ENCODE results near the gene CCNF.
"Not testable (repeated sequence)": the region's sequence is repeated elsewhere in the genome, so short reads cannot be mapped to it uniquely, and the experiment has no call there.

Gene CCNF

GRCh38 chr16:2470234-2470601 lies 41.0 kb downstream of the CCNF start:
- intact Hi-C loops (cut with DNase I), result no loop called here
- peak in 1 of 10 donors; percentile 56 for DNase-seq

- intact Hi-C loops (cut with DNase I), result no loop called here
- DNase-seq, result peak in 3 of 10 donors; percentile 61 to 89 (median 83)
These were observed 41.4 kb downstream of the CCNF start for GRCh38 chr16:2470603-2471015.

GRCh38 chr16:2471016-2471652 lies 41.9 kb downstream of the CCNF start, which contains the start of gene NTN3:
TSS of gene NTN3 (plus strand) at chr16:2471297. CDS start at chr16:2471702, 405 bp downstream.
- peak in 1 of 10 donors; percentile 72 for DNase-seq
- intact Hi-C loops (cut with DNase I), result no loop called here

- DNase-seq, result peak in 2 of 10 donors; percentile 77 to 87
- intact Hi-C loops (cut with DNase I), result no loop called here
These were observed 42.6 kb downstream of the CCNF start for GRCh38 chr16:2471653-2472487.

- intact Hi-C loops (cut with DNase I), result no loop called here
- no peak for DNase-seq
These were observed 43.2 kb downstream of the CCNF start for GRCh38 chr16:2472488-2472864.

- intact Hi-C loops (cut with DNase I), result no loop called here
These were observed 43.7 kb downstream of the CCNF start for GRCh38 chr16:2472885-2473445.

GRCh38 chr16:2473446-2473926 lies 44.2 kb downstream of the CCNF start:
- intact Hi-C loops (cut with DNase I), result no loop called here
- DNase-seq, result peak in 1 of 10 donors; percentile 91

More at GRCh38 chr16:2472885-2473445, 43.7 kb downstream of the CCNF start:
- peak in 1 of 10 donors; percentile 72 for DNase-seq

GRCh38 chr16:2473999-2474876 lies 45.0 kb downstream of the CCNF start:
- peak in 6 of 10 donors; percentile 51 to 92 (median 64) for DNase-seq
- intact Hi-C loops (cut with DNase I), result no loop called here

GRCh38 chr16:2474877-2475412 lies 45.7 kb downstream of the CCNF start, which contains the start of gene TBC1D24:
TSS of gene TBC1D24 (plus strand) at chr16:2475127. CDS start at chr16:2496149, 21,022 bp downstream.
- DNase-seq, result peak; percentile 74 to 98 (median 84)
- intact Hi-C loops (cut with DNase I), result no loop called here

GRCh38 chr16:2475413-2476344 lies 46.4 kb downstream of the CCNF start:
- intact Hi-C loops (cut with DNase I), result no loop called here
- peak in 1 of 10 donors; percentile 82 for DNase-seq

GRCh38 chr16:2476345-2476720 lies 47.1 kb downstream of the CCNF start:
- no peak for DNase-seq
- intact Hi-C loops (cut with DNase I), result no loop called here

- intact Hi-C loops (cut with DNase I), result no loop called here
- DNase-seq, result no peak
These were observed 47.5 kb downstream of the CCNF start for GRCh38 chr16:2476741-2477140.

GRCh38 chr16:2477327-2477726 lies 48.1 kb downstream of the CCNF start:
- intact Hi-C loops (cut with DNase I), result no loop called here
- no peak for DNase-seq

GRCh38 chr16:2478279-2478678 lies 49.0 kb downstream of the CCNF start:
- no peak for DNase-seq
- intact Hi-C loops (cut with DNase I), result no loop called here

GRCh38 chr16:2479996-2480395 lies 50.7 kb downstream of the CCNF start:
- DNase-seq; intact Hi-C loops (cut with DNase I): not testable (repeated sequence)

- intact Hi-C loops (cut with DNase I), result no loop called here
- no peak for DNase-seq
These were observed 51.7 kb downstream of the CCNF start for GRCh38 chr16:2480948-2481347.

GRCh38 chr16:2481676-2482075 lies 52.4 kb downstream of the CCNF start:
- intact Hi-C loops (cut with DNase I), result no loop called here
- no peak for DNase-seq

GRCh38 chr16:2482249-2482648 lies 53.0 kb downstream of the CCNF start:
- intact Hi-C loops (cut with DNase I), result no loop called here
- DNase-seq, result no peak
